ENCODE measurements around the gene TAOK2.
A peak's percentile ranks its signal among the peaks of the same experiment; 100 is the strongest.

Gene TAOK2

GRCh38 chr16:29988346-29989075, 14.8 kb downstream of the TAOK2 start:
- DNase-seq, result no peak

DNA sequence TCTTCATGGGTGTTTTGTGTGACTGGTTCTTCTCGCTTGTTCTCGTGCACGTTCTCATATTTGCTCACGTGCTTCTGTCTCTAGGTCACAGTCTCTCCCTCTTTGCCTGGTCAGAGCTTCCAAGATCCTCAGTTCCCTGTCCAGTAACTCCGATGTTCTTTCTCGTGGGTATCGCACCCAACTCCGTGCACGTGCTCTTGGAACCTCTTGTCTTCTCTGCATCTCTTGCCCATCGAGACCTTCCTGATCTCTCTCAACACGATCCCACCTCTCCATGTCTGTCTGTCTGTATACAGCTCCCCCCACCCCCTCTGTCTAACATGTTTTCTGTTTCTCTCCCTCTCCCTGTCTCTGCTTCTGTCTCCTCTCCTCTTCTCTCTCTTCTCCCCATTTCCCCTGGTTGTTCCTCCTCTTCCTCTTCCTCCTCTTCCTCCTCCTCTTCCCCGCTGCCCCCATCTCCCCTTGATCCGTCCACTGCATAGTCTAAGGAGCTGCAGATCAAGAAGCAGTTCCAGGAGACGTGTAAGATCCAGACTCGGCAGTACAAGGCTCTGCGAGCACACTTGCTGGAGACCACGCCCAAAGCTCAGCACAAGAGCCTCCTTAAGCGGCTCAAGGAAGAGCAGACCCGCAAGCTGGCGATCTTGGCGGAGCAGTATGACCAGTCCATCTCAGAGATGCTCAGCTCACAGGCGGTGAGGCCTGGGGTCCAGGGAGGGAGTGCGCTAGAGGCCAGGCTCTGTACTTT, 15.6 kb downstream of the TAOK2 start:
- DNase-seq, result no peak

- no peak for DNase-seq
These were observed 16.4 kb downstream of the TAOK2 start for GRCh38 chr16:29990034-29990433.

DNA sequence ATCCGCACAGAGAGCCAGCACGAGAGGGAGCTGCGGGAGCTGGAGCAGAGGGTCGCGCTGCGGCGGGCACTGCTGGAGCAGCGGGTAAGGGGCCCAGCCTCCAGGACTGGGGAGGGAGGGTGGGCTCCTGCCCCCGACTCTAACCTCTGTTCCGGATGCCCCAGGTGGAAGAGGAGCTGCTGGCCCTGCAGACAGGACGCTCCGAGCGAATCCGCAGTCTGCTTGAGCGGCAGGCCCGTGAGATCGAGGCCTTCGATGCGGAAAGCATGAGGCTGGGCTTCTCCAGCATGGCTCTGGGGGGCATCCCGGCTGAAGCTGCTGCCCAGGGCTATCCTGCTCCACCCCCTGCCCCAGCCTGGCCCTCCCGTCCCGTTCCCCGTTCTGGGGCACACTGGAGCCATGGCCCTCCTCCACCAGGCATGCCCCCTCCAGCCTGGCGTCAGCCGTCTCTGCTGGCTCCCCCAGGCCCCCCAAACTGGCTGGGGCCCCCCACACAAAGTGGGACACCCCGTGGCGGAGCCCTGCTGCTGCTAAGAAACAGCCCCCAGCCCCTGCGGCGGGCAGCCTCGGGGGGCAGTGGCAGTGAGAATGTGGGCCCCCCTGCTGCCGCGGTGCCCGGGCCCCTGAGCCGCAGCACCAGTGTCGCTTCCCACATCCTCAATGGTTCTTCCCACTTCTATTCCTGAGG, 17.4 kb downstream of the TAOK2 start:
- DNase-seq, result no peak

- DNase-seq, result no peak
These were observed 17.9 kb downstream of the TAOK2 start for GRCh38 chr16:29991571-29991904.

GRCh38 chr16:29992344-29992967, 18.8 kb downstream of the TAOK2 start:
- no peak for DNase-seq

DNA sequence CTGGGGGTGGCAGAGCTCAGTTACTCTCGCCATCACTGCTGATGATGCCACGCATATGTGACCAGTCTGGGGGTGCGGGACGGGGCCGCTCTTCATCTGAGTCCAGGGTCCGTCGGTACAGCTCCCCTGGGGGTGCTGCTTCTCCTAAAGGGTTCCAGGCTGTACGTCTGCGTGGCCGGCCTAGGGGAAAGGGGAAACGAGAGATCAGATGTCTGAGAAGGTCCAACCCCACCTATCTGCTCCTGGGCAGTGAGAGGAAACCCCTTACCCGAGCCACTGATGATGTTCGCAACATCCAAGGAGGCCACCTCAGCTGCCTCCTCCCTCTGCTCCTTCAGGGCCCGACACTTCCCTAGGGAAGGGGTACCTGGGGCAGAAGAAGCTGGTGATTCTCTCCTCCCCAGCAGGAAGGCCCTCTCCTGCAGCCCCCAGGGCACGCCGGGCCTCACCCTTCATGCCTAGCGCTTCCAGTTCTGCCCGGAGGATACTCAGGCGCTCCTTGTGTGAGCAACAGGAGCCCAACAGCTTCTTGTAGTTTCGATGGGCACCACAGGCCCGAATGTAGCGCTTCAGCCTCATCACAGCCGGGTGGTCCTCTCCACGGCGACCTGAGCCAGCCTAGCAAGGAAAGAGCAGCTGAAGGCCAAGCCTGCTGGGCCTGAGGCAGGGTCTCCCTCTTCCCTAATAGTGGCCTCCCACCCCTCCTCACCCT, 19.7 kb downstream of the TAOK2 start:
- DNase-seq, result no peak

DNA sequence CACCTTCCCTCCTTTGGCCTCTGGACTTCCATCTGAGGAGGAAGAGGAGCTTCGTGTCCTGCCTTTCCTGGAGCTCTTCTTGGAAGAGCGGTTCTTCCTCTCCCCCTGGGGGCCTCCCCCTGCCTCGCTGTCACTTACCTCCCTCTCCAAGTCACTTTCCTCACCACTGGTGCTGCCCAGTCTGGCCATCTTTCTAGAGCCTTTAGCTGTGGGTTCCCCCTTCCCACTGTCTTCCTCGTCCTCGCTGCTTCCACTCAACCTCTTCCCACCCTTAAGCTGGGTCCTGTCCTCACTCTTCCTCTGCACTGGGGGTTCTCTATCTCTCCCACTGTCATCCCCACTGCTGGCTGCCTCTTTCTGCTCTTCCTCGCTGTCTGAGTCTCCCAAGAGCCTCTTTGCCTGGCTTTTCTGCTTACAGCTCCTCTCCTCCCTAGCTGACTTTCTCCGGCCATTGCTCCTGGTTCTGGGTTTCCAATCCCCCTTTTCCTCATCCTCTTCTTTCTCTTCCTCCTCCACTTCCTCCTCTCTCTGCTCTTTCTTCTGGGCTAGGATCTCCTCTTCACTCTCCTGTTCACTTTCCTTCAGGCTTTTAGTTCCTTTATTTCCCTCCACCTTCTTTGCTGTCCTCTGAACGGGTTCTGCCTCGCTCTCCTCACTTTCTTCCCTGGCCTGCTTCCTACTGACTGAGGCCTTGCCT, 20.4 kb downstream of the TAOK2 start:
- no peak for DNase-seq

DNA sequence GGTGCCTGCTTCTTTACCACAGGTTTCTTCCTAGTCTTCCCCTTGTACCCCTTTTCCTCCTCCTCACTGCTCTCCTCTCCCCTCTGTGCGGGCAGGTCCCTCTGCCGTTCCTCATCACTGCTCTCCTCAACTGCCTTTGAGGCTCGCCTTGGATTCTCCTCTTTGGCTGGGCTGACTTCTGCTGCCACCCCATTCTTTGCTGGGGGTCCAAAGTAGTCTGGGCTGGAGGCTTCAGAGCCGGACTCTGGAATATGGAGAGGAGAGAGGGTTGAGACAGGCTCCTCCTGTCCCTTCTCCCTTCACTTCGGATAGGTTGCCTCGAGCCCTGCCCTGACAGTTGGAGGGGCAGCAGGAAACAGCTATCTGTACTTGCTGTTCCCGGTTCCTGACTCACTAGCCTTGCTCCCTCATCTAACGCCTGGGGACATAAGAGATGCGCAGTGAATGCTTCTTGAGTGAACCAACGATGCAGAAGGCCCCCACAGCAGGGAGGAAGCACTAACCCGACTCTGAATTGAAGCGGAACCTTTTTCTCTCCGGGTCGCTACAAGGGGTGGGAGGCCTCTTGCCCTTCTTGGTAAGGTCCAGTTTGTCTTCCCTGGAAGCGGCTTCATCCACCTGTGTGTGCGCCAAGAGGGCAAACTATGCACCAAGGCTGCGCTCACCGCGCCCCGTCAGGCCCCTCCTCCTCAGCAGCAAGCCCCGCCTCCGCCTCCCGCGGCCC, 21.1 kb downstream of the TAOK2 start:
- peak; percentile 74 for DNase-seq

DNA sequence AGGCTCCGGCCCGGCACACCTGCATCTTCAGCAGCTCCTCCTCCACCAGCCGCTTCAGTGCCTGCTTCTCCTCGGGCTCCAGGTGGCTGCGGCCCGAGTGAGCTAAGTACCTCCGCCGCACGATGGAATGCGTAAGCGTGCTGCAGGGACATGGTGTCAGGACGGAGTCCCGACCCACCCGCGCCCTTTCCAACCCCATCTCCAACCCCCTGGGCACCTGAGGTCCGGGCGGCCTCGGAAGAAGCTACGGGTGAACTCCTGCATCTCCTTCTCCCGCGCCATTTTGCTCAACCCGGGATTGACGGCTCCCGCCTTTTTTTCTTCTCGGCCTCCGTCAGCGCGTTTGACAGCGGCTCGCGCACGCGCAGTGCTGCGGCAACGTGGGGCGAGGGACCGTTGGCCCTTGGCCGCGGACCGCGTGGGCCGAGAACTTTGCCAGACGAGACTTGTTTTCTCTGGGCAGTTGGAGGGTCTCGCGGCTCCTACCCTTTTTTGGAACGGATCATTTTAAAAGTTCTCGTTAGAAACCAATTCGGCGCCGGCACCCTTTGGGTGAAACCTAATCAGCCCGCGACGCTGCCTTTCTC, 21.7 kb downstream of the TAOK2 start, which contains the start of gene HIRIP3:
Gene HIRIP3, minus strand, starts transcription at position 294 of the 587 bp plus-strand sequence. Its CDS starts 12 bp downstream, at position 282.
- DNase-seq, result peak; percentile 84

DNA sequence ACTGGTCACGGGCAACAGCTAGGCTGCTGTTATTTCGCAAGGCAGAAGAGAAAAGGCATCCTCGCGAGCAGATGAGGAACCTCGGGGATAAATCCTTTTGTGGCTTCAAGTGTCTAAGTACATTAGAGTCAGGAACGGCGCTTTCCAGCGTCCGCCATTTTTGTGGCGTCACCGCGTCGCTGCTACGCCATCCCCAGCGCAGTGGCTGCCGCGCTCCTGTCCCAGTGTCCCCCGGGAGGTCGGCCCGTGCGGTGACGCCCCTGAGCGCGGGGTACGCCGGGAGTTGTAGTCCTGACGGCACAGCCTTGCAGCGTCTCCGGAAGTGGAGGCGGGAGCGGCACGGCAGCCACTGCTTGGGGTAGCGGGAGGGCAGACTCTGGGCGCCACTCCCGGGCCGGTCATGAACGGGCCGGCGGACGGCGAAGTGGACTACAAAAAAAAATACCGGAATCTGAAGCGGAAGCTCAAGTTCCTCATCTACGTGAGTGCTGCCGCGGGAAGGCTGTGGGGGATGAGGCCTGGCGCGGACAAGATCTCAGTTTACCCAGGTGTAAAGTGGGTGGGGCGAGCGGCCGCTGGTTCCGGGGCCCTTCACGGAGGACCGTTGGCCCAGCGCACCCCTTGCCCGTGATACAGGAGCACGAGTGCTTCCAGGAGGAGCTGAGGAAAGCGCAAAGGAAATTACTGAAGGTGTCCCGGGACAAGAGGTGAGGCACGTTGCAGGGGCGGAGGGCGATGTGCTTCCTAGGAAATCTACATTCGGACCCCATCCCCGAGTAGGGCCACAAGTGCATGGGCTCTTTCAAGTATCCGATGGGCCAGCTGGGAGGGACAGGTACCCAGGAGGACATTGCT, 22.5 kb downstream of the TAOK2 start, which contains the start of gene INO80E:
Gene INO80E, plus strand, starts transcription at position 331 of the 855 bp plus-strand sequence. Its CDS starts 70 bp downstream, at position 401.
- DNase-seq, result peak; percentile 99

GRCh38 chr16:29996766-29997250, 23.1 kb downstream of the TAOK2 start:
- no peak for DNase-seq

DNA sequence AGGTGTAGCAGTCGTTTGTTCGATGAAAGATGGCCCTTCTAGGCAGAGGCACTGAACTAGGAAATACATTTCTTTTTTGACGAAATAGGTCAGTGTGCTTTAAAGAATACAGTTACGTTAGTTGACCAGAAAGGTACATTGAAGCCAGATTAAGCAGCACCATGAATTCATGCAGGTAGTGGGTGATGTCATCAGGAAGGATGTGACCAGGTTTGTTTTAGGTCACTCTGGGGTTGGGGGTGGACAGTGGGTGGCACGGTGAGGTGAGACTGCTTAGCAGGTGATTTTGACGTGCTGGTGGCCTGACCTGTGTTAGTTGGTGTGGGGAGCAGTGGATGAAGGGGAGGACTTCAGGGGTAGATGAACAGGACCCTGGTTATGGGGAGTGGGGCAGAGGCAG, 25.9 kb downstream of the TAOK2 start:
- no peak for DNase-seq

- no peak for DNase-seq
These were observed 27.3 kb downstream of the TAOK2 start for GRCh38 chr16:30000735-30001631.

DNA sequence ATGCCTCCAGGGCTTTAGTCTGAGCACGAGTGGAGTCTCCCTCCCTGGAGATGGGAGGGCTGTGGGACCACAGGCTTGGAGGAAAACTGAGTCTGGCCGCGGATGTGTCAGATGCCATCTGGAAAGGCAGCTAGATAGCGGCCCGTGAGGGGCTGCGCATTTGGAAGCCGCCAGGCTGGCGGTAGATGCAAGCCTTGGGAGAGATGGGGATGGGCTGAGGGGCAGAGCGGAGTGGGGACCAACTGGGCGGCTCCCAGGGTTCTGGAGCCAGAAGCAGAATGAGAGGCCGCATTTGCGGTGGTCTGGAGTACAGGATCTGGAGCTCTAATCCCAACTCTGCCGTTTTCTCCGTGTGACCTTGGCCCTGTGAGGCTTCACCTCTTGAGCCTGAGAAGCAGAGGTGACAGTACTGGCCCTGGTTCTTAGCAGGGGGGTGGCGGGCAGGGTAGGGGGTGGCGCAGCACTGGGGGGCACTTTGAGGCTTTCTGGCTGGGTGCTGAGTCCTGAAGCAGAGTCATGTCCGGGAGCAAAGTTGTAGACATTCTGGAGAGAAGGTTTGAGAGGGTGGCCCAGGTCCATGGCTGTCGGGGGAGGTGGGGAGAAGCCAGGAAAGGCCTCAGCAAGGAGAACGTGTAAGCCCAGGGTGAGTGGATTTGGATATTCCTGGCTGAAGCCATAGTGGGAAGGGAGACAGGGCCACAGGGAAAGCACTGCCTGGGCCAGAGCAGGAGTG, 29.1 kb downstream of the TAOK2 start:
- no peak for DNase-seq

DNA sequence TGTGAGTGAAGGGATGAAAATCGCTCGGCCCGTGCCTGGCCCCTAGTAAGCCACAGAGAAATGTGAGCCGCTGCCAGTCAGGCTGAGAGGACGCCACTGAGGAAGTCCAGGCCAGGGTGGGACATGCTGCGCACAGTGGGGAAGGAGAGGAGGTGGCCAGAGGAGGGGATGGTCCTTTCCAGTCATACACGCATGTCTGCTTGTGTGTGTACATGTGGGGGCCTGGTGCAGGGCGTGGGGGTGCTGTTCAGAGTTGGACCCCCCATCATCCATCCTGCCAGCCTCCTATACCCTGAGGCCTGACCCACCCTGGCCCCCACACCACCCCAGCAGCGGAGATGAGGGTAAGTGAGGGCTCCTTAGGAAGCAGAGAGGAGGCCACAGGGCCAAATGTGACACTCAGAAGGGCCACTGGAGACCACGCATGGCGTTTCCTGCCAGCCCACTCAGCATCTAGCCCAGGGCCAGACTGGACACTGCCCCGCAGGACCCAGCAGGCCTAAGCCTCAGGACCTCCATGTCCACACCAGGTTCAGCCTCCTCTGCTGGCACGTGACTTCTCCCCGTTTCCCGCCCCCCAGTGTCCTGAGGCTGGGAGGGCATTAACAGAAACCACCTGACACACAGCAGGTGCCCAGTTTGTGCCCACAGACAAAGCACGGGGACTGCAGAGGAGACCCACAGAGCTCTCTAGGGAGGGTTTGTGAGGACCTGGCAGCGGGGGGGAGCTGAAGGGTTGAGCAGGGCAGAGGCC, 30.2 kb downstream of the TAOK2 start:
- no peak for DNase-seq

DNA sequence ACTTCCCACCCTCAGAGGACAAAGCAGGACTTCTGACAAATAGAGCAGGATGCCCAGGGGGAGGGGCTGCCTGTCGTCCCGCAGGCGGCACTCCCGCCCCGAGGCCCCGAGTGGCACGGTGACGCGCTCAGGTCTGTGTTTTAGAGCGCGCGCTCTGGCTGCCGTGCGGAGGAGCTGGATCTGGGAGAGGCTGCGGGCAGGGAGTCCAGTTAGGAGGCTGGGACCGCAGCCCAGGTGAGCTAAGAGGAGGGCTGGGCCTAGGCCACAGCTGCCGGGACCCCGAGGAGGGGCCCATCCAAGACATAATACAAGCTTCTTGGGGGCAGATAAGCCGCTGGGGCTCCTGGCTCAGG, 30.7 kb downstream of the TAOK2 start:
- no peak for DNase-seq
